ENCODE data around the gene ZNF579.

The ZNF579 gene, protein sequence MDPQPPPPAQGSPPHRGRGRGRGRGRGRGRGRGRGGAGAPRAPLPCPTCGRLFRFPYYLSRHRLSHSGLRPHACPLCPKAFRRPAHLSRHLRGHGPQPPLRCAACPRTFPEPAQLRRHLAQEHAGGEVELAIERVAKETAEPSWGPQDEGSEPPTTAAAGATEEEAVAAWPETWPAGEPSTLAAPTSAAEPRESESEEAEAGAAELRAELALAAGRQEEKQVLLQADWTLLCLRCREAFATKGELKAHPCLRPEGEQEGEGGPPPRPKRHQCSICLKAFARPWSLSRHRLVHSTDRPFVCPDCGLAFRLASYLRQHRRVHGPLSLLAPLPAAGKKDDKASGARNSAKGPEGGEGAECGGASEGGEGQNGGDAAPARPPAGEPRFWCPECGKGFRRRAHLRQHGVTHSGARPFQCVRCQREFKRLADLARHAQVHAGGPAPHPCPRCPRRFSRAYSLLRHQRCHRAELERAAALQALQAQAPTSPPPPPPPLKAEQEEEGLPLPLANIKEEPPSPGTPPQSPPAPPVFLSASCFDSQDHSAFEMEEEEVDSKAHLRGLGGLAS

DNA sequence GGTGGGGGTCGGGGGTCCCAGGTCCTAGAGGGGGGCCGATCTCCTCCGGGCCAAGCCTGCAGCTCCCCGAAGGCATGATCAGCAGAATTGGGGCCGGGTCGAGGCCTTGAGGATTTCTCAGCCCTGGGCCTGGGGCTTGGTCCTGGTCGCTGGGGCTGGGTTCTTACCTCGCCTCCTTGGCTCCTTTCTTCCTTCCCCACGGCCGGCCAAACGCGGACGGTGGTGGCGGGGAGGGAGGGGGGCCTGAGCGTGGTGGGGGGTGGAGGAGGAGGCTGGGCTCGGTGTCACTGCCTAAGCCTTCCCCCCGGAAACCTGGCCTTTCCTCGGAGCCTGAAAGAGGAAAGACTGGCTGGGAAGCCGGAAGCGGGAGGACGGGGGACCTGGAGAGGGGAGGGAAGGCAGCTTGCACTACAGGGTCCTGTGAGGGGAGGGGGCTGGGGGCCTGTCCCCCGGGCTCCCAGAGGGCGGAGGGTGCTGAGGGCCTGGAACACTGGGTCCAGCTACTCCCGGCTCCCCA, at the start of gene ZNF579:
TSS of gene ZNF579 (minus strand) at position 221 of the 517 bp plus-strand sequence. CDS start 1,209 bp downstream, outside the sequence.
- in situ Hi-C loops (cut with MboI; ENCODE audit: low sequenced_read_pairs) = no loop called here

DNA sequence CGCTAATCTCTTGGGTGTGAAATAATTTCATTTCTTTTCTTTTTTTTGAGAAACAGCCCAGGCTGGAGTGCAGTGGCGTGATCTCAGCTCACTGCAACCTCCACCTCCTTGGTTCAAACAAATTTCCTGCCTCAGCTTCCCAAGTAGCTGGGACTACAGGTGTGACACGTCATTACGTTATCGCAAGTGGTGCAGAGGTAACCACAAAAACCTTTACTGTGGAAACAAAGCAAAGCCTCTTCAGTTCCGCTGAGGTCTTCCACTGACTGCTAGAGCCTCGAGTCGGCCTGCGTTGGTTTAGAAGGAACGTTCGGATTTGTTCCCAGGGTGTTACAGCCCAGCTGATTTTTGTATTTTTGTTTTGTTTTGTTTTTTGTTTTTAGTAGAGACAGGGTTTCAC, 45.7 kb upstream of the ZNF579 start:
- in situ Hi-C loops (cut with MboI; ENCODE audit: low sequenced_read_pairs) = no loop called here

DNA sequence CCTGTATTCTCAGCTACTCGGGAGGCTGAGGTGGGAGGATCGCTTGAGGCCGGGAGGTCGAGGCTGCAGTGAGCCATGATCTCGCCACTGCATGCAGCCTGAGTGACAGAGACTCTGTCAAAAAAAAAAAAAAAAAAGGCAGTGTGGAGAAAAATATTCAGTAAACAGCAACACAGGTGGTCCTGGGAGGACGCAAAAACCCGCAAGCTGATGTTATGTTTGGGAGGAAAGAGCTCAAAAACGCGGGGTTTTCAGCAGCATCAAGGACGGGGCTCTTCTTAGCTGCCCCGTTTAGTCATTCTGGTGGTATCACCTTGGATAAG, 44.3 kb upstream of the ZNF579 start:
- in situ Hi-C loops (cut with MboI; ENCODE audit: low sequenced_read_pairs) = no loop called here

DNA sequence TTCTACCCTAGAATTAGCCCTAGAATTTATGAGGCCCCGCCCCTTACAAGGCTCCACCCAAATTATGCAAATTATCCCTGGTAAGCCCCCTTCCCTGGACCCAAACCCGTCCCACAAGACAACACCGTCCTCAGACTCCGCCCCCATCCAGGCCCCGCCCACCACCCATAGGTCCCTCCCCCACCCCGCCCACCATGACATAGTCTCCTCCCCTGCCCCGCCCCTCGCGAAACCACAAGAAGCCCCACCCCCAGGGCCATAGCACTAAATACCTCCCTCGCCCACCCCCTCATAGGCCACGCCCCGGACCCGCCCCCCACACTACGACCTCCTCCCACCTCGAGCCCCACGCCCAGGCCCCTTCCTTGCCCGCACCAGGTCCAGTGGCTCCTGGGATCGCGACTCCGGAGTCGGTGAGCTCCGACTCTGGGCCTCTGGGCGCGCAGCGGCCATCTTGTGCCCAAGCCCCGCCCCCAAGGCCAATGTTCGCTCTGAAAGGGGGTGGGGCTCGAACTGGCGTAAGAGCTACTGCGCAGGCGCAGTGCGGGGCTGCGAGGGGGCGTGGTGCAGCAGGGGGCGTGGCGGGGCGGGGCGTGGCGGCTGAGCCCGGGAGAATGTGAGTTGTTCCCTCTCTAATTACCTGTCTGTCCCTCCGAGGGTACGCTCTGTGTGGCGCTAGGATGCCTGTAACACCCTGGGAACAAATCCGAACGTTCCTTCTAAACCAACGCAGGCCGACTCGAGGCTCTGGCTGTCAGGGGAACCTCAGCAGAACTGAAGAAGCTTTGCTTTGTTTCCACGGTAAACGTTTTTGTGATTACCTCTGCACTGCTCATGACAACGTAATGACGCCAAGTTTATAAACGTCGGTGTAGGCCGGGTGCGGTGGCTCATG, 43.7 kb upstream of the ZNF579 start, which contains the start of gene ZNF784:
TSS of gene ZNF784 (minus strand) at position 458 of the 895 bp plus-strand sequence. CDS start at position 453, 5 bp downstream.
- in situ Hi-C loops (cut with MboI; ENCODE audit: low sequenced_read_pairs) = no loop called here

DNA sequence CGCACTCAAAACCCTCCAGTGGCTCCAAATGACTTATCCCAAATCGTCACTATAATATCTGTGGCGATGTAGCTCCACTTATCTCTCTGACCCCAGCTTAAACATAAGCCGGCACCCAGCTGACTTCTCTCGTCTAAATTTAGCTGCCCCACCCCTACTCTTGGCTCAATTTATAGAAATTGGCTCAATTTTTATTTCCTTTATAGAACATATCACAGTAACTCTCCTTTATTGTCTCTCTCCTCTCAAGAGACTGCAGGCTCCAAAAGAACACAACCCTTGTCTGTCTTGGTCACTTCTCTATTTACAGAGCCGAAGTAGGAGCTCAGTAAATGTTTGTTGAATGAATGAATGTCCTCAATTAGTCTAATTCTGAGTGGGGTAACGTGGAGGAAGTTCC, 42.9 kb upstream of the ZNF579 start:
- in situ Hi-C loops (cut with MboI; ENCODE audit: low sequenced_read_pairs) = no loop called here

DNA sequence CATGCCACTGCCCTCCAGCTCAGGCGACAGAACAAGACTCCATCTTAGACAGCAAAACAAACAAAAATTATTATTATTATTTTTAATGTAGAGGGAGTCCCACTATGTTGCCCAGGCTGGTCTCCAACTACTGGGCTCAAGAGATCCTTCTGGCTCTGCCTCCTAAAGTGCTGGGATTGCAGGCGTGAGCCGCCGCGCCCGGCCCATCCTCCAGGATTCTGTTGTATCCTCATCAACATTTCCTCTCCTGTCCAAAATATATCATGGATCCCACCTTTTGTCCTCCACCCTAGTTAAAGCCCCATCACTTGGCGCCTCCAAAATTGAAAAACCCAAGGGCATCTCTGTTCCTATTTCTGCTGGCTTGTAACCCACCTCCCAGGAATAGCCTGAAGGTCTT, 42.5 kb upstream of the ZNF579 start:
- in situ Hi-C loops (cut with MboI; ENCODE audit: low sequenced_read_pairs) = no loop called here

DNA sequence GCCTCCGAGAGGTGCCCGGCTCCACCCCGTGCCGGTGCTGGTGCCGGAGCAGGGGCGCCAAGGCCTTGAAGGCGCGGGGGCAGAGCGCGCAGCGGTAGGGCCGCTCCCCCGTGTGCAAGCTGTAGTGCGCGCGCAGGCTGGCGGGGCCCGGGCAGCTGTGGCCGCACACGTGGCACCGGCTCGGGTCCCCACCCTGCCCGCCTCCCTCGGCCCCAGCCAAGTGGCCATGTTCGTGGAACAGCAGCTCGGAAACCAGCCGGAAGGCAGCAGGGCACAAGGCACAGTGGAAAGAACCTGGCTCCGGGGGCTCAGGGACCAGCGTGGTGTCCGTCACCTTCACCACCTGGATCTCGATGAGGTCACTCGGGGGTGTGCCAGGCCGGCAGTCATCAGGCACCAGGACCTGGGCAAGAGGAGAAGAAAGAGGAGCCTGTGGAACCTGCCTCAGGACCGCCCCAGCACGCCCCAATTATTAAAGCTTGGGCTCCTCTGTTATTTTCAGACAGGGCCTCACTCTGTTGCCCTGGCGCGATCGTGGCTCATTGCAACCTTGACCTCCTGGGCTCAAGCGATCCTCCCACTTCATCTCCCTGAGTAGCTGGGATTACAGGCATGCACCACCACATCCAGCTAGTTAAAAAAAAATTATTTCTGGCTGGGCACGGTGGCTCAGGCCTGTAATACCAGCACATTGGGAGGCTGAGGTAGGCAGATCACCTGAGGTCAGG, 41.8 kb upstream of the ZNF579 start:
- in situ Hi-C loops (cut with MboI; ENCODE audit: low sequenced_read_pairs) = no loop called here

DNA sequence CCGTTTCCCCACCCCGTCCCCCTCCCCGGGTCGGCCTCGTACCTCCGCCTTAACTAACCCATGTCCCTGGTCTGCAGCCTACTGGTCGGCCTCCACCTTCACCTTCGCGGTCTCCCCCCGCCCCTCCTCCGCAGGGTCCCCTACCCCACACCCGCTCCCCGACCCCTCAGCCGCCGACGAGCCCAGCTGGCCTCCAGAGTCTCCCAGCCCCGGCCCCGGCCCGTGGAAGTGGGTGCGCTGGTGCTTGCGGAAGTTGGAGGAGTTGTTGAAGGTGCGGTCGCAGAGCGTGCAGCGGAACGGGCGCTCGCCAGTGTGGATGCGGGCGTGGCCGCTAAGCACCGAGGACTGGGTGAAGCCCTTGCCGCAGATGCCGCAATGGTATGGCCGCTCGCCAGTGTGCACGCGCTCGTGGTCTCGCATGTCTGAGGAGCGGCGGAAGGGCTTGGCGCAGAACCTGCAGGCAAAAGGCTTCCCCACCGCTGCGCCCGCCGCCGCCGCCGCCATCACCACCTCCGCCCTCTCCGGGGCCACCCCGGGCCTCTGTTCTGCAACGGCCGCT, 41.1 kb upstream of the ZNF579 start:
- in situ Hi-C loops (cut with MboI; ENCODE audit: low sequenced_read_pairs) = no loop called here

DNA sequence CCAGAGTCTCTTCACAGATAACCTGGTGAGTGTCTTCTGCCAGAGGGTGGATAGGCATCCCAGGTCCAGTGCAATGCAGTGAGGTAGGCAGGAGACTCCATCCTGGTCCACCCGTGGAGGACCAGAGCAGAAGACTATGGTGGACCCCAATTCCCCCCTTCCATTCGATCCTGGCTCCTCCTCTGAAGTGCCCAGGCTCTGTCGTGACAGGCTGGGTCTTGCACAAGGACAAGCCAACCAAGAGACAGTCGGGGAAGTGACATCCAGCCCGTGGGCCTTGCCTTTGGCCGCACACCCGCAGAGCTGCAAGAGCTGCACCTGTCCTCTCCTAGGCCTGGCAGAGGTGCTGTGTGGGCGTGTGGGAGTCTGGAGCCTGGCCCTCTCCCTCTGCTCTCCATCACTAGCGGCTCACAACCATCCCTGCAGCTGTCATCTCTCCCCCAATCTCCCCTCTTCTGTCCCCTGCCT, 40.6 kb upstream of the ZNF579 start:
- in situ Hi-C loops (cut with MboI; ENCODE audit: low sequenced_read_pairs) = no loop called here

DNA sequence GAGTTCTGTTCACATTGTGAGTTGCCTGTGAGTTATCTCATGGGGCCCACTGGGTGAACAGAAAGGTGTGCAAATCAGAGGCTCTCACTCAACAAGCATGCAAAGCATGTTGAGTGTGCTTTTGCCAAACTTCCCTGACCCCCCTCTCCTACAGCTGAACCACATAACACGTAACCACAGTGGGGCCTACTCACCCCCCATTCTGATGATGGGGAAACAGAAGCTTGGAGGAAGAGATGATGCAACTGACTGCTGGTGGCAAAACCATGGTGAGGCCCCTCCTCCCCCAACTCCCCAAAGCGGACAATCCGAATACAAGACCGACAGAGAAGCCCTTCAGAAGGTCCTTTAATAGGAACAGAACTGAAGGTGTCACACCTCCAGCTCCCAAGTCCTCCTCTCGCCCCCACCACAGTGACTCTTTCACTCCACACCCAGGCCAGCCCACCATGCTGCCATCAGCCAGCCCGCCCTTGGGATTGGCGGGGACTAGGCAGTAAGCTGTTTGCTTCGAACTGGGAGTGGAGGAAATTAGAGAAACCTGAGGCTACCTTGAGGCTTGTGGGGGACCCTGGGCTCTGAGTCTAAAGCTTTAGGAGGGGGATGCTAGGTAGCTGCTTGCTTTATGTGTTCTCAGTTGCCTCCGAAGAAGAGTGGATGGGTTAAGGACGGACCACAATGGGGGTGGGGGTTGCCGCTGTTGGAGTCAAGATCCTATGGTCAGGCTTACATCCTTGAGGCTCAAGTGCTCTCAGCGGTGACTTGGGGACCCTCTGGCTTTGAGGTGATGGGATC, 40.0 kb upstream of the ZNF579 start:
- in situ Hi-C loops (cut with MboI; ENCODE audit: low sequenced_read_pairs) = no loop called here

DNA sequence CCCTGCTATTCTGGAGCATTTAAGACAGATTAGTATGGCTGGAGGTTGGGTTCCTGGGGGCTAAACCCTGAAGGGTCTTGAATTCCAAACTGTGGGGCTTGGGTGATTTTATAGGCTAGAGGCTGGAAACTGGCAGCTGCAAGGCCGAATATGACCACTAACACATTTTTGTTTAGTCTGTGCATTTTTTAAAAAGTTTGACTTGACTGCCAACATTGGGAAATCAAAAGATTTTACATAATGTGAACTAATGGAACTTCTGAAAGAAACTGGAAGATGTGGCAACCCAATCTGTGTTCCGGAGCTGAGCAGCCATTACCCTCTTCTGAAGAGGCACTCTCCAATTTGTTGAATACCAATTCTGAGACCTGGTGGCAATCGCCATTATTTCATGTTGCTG, 38.6 kb upstream of the ZNF579 start:
- in situ Hi-C loops (cut with MboI; ENCODE audit: low sequenced_read_pairs) = no loop called here

DNA sequence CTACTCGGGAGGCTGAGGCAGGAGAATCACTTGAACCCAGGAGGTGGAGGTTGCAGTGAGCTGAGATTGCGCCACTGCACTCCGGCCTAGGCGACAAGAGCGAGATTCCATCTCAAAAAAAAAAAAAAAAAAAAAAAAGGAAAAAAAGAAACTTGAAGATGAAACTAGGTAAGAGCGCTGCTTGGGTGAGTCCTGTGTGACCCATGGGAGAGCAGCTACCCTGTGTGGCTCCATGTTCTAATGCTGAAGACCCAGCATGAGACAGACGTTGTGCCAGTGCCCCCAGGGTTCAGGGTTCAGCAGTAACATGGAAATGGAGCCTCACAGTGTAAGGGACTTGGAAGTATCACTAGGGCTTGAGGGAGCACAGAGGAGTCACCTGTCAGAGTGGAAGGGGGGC, 37.8 kb upstream of the ZNF579 start:
- in situ Hi-C loops (cut with MboI; ENCODE audit: low sequenced_read_pairs) = no loop called here

DNA sequence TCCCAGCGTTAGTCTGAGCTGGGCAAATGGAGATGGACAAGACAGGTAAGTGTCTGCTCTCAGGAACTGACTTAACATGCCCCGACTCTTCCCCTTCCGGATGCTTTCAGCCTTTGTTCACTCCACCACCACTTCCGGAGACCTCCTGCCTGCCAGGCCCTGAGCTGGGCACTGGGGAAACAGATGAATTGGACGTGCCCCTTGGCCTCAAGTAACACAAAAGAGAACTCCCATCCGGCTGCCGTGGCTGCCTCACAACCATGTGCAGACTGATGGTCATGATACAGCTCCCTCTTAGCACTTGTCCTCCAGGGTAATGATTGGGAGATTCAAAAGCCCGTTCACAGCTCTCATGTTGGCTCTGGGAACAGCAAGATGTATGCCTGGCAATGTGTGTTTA, 36.8 kb upstream of the ZNF579 start:
- in situ Hi-C loops (cut with MboI; ENCODE audit: low sequenced_read_pairs) = no loop called here

DNA sequence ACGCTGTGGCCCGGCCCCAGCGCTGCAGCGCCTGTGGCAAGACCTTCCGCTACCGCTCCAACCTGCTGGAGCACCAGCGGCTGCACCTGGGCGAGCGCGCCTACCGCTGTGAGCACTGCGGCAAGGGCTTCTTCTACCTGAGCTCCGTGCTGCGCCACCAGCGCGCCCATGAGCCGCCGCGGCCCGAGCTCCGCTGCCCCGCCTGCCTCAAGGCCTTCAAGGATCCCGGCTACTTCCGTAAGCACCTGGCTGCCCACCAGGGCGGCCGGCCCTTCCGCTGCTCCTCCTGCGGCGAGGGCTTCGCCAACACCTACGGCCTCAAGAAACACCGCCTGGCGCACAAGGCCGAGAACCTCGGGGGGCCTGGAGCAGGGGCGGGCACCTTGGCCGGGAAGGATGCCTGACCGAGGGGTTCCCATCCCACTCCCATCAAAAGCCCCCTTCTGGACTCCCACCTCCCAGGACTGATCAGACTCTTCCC, 35.8 kb upstream of the ZNF579 start:
- in situ Hi-C loops (cut with MboI; ENCODE audit: low sequenced_read_pairs) = no loop called here

DNA sequence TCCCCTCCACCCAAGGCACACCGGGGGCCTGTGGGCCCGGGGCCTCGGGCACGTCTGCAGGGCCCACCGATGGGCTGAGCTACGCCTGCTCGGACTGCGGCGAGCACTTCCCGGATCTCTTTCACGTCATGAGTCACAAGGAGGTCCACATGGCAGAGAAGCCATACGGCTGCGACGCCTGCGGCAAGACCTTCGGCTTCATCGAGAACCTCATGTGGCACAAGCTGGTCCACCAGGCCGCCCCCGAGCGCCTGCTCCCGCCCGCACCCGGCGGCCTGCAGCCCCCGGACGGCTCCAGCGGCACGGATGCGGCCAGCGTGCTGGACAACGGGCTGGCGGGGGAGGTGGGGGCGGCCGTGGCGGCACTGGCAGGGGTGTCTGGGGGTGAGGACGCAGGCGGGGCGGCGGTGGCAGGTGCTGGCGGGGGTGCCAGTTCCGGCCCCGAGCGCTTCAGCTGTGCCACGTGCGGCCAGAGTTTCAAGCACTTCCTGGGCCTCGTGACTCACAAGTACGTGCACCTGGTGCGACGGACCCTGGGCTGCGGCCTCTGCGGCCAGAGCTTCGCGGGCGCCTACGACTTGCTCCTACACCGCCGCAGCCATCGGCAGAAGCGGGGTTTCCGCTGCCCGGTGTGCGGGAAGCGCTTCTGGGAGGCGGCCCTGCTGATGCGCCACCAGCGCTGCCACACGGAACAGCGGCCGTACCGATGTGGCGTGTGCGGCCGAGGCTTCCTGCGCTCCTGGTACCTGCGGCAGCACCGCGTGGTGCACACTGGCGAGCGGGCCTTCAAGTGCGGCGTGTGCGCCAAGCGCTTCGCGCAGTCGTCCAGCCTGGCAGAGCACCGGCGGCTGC, 35.1 kb upstream of the ZNF579 start:
- in situ Hi-C loops (cut with MboI; ENCODE audit: low sequenced_read_pairs) = no loop called here

DNA sequence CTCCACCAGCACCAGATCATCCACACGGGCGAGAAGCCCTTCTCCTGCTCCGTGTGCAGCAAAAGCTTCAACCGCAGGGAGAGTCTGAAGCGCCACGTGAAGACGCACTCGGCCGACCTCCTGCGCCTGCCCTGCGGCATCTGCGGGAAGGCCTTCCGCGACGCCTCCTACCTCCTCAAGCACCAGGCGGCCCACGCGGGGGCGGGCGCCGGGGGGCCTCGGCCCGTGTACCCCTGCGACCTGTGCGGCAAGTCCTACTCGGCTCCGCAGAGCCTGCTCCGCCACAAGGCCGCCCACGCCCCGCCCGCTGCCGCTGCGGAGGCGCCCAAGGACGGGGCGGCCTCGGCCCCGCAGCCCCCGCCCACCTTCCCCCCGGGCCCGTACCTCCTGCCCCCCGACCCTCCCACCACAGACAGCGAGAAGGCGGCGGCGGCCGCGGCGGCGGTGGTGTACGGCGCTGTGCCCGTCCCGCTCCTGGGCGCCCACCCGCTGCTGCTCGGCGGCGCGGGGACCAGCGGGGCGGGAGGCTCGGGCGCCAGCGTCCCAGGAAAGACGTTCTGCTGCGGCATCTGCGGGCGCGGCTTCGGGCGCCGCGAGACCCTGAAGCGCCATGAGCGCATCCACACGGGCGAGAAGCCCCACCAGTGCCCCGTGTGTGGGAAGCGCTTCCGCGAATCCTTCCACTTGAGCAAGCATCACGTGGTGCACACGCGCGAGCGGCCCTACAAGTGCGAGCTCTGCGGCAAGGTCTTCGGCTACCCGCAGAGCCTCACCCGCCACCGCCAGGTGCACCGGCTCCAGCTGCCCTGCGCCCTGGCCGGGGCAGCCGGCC, 34.3 kb upstream of the ZNF579 start:
- in situ Hi-C loops (cut with MboI; ENCODE audit: low sequenced_read_pairs) = no loop called here

DNA sequence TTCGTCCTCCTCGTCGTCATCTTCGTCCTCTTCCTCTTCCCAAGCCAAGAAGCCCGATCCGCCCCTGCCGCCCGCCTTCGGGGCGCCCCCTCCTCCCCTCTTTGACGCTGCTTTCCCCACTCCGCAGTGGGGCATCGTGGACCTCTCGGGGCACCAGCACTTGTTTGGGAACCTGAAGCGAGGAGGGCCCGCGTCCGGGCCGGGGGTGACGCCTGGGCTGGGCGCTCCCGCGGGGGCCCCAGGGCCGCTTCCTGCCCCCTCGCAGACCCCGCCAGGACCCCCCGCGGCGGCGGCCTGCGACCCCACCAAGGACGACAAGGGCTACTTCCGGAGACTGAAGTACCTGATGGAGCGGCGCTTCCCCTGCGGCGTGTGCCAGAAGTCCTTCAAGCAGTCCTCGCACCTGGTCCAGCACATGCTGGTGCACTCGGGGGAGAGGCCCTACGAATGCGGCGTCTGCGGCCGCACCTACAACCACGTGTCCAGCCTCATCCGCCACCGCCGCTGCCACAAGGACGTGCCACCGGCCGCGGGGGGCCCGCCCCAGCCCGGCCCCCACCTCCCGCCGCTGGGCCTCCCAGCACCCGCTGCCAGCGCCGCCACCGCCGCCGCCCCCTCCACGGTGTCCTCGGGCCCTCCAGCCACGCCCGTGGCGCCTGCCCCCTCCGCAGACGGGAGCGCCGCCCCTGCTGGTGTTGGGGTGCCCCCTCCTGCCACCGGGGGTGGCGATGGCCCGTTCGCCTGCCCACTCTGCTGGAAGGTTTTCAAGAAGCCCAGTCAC, 33.5 kb upstream of the ZNF579 start:
- in situ Hi-C loops (cut with MboI; ENCODE audit: low sequenced_read_pairs) = no loop called here

Measured in hTERT RPE-1 (cell line).